K562 (cell line): ENCODE measurements around the gene PARP11. TPM values are rescaled to one million over a fixed set of nuclear protein-coding genes. Genes with fewer than 3 reads are reported as not detected.

Experiments used
- ATAC-seq: fragments of 200-7000 bp; cut with Tn5 transposase; 3 replicates; pipeline ENCODE4 v1.9.1; 2020; ENCODE audit warnings: moderate library complexity
- BruUV-seq: library from RNA; stranded (reverse); fragments of 400-500 nt; replicated peaks from 2 replicates; lab custom pipeline; 2021; lab: Mats Ljungman, UMichigan
- CTCF ChIA-PET: fragments of 300-600 bp; formaldehyde crosslinking; extraction: SDS; loops from one replicate; lab custom pipeline; 2021; ENCODE audit warnings: low intra/inter-chr PET ratio; lab: Yijun Ruan, JAX
- POLR2A ChIA-PET: fragments of 300-600, 350-650 bp; sonication (Branson Sonifier 250); formaldehyde crosslinking; extraction: SDS; loops from one replicate; lab custom pipeline; 2021; ENCODE audit warnings: antibody characterized with exemption, inconsistent platforms; lab: Yijun Ruan, JAX
- DNase-seq, 4 experiments: peaks; one replicate each; pipeline versions ENCODE4 v3.0.0 to v3.0.0-alpha.2; 2011 to 2018; ENCODE audit warnings: low spot score in 3 of 4, mixed read lengths in 3 of 4; ENCODE audit errors: extremely low read depth in 1 of 4
- FAIRE-seq: peaks from 2 replicates; lab custom pipeline; 2011; peaks lifted over from hg19 to GRCh38; lab: Jason Lieb, UNC
- H2AFZ ChIP-seq: 2 replicates; pipeline ENCODE4 v1.6.0; 2011; ENCODE audit warnings: low read depth, low read length, control low read depth, inconsistent platforms
- H3K27ac ChIP-seq: fragments of 200-600 bp; 3 replicates; pipeline ENCODE4 v1.8.0; 2011; ENCODE audit warnings: low read depth, mild to moderate bottlenecking, control low read depth, inconsistent platforms, low read length, moderate library complexity, mixed read lengths; ENCODE audit errors: extremely low read depth
- H3K27me3 ChIP-seq, 2 experiments: fragments of 300-600 bp in 1 of 2; 2 replicates in 1 of 2; 3 replicates in 1 of 2; pipeline versions ENCODE4 v1.6.0 to v1.8.0; 2011; ENCODE audit warnings: inconsistent platforms in 2 of 2, low read length in 2 of 2, mild to moderate bottlenecking in 1 of 2, mixed read lengths in 1 of 2, moderate library complexity in 1 of 2; ENCODE audit not compliant: control insufficient read depth in 2 of 2, insufficient read depth in 2 of 2
- H3K36me3 ChIP-seq: fragments of 300-600 bp; 3 replicates; pipeline ENCODE4 v1.8.0; 2011; ENCODE audit warnings: mild to moderate bottlenecking, low read length, inconsistent platforms; ENCODE audit not compliant: control insufficient read depth, insufficient read depth
- H3K4me1 ChIP-seq, 2 experiments: fragments of 200-600 bp in 1 of 2; replicated peaks in 1 of 2; 2 replicates in 1 of 2; 3 replicates in 1 of 2; pipeline versions ENCODE4 v1.5.1 to v1.8.0; 2011; ENCODE audit warnings: inconsistent platforms in 2 of 2, low read length in 2 of 2, mild to moderate bottlenecking in 1 of 2, mixed read lengths in 1 of 2, moderate library complexity in 1 of 2; ENCODE audit not compliant: control insufficient read depth in 2 of 2, insufficient read depth in 2 of 2
- H3K4me2 ChIP-seq: 2 replicates; pipeline ENCODE4 v1.6.1; 2011; ENCODE audit warnings: low read length, control low read depth, inconsistent platforms, mixed read lengths; ENCODE audit not compliant: insufficient read depth
- H3K4me3 ChIP-seq: fragments of 200-600 bp; sonication (generic), shearing (Covaris generic); 2 replicates; pipeline ENCODE4 v1.5.1; 2016; ENCODE audit warnings: control low read depth, inconsistent platforms
- H3K79me2 ChIP-seq: fragments of 200-600 bp; 3 replicates; pipeline ENCODE4 v1.8.0; 2011; ENCODE audit warnings: low read length, inconsistent platforms; ENCODE audit not compliant: control insufficient read depth, insufficient read depth
- H3K9ac ChIP-seq, 2 experiments: 2 replicates each; pipeline versions ENCODE4 v1.6.0 to v1.6.1; 2011; ENCODE audit warnings: low read depth in 2 of 2, low read length in 2 of 2, control low read depth in 1 of 2, inconsistent platforms in 1 of 2, mild to moderate bottlenecking in 1 of 2, mixed read lengths in 1 of 2; ENCODE audit not compliant: insufficient read depth in 1 of 2
- H3K9me1 ChIP-seq: one replicate; pipeline ENCODE4 v1.6.0; 2011; ENCODE audit warnings: inconsistent platforms, mild to moderate bottlenecking, low read length, moderate library complexity; ENCODE audit not compliant: control insufficient read depth, insufficient read depth
- H3K9me3 ChIP-seq: replicated peaks from 2 replicates; pipeline ENCODE4 v1.5.1; 2011; ENCODE audit warnings: low read depth, low read length, inconsistent platforms; ENCODE audit not compliant: control insufficient read depth, insufficient read depth
- H4K20me1 ChIP-seq: replicated peaks from 2 replicates; pipeline ENCODE4 v1.6.1; 2011; ENCODE audit warnings: low read length, inconsistent platforms, mixed read lengths; ENCODE audit not compliant: control insufficient read depth, insufficient read depth
- ETS2 ChIP-seq: IDR thresholded peaks from 2 replicates; pipeline ENCODE4 v1.6.1; 2016; ENCODE audit warnings: borderline replicate concordance, missing genetic modification characterization, mild to moderate bottlenecking, moderate library complexity, missing compliant biosample characterization; ENCODE audit not compliant: poor library complexity, severe bottlenecking
- ZNF12 ChIP-seq: sonication (generic); formaldehyde crosslinking; IDR thresholded peaks from 2 replicates; pipeline ENCODE4 v1.4.0; 2020; ENCODE audit warnings: mild to moderate bottlenecking, missing genetic modification reagents
- ZNF143 ChIP-seq: sonication (generic); formaldehyde crosslinking; IDR thresholded peaks from 2 replicates; pipeline ENCODE4 v1.9.0; 2022; ENCODE audit warnings: mild to moderate bottlenecking, missing genetic modification reagents
- in situ Hi-C: fragments of 300-500 bp; cut with MboI; formaldehyde crosslinking; loops from 4 replicates; pipeline ENCODE4 v1.15.0; 2018; ENCODE audit warnings: inconsistent platforms, mixed read lengths
- intact Hi-C: fragments of 100-400 bp; cut with micrococcal nuclease; formaldehyde crosslinking; loops from 2 replicates; pipeline ENCODE4 v1.14.2; 2022
- polyA plus RNA-seq, 8 experiments: library from polyadenylated mRNA; depleted of rRNA in 4 of 8; stranded (reverse) in 5 of 8; unstranded in 3 of 8; fragments of >200 nt; fragmentation: Nextera tagmentation in 2 of 8; fragmentation: Illumina TruSeq in 1 of 8; extraction: Ambion mirVana in 2 of 8; extraction: Trizol in 1 of 8; gene quantifications; 2 replicates each; pipeline versions ENCODE4 v1.2.1 to v1.2.3, GENCODE V29; 2011 to 2014; ENCODE audit warnings: inconsistent platforms in 1 of 8, missing spikeins in 1 of 8
- total RNA-seq, 7 experiments: library from RNA; depleted of rRNA in 6 of 7; stranded (reverse); fragments of >200 nt in 6 of 7; fragmentation: Illumina TruSeq in 2 of 7; extraction: Trizol in 2 of 7; gene quantifications; 2 replicates each; pipeline versions ENCODE4 v1.2.1 to v1.2.3, GENCODE V29; 2011 to 2021; ENCODE audit warnings: low replicate concordance in 1 of 7
- TF ChIP-seq, protein P1 (sequence below): IDR thresholded peaks from 2 replicates; pipeline ENCODE4 v1.6.1; 2016; ENCODE audit warnings: missing genetic modification characterization, missing compliant biosample characterization
- TF ChIP-seq, protein P2 (sequence below): fragments of 250-450 bp; sonication (Bioruptor Pico); IDR thresholded peaks from 2 replicates; pipeline ENCODE4 v1.4.0; 2020; ENCODE audit warnings: mild to moderate bottlenecking, moderate library complexity, borderline replicate concordance

Gene PARP11
- total and polyA plus RNA-seq, 9 of the 15 experiments (the other 6 are each of a cell fraction or from before 2014, with no cell fraction given), result 0.40 to 2.5 (median 1.4) TPM

GRCh38 chr12:3815094-3815766 lies 58.0 kb downstream of the PARP11 start (continued):
- TF ChIP-seq ZNF12 (CRISPR knock-in tag), result no peak
- no peak for TF ChIP-seq ETS2 (tag)
- TF ChIP-seq ZNF143 (CRISPR knock-in tag), result no peak

DNA sequence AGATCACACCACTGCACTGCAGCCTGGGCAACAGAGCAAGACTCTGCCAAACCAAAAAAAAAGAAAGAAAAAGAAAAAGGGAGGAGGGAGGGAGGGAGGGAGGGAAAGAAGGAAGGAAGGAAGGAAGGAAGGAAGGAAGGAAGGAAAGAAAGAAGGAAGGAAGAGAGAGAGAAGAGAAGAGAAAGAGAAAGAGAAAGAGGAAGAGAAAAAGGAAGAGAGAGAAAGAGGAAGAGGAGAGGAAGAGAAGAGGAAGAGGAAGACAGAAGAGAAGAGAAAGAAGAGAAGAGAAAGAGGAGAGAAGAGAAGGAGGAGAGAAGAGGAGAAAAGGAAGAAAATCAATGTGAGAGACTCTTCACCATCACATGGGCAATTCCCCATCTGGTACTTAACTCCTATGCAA lies 62.7 kb downstream of the PARP11 start:
- ChIA-PET CTCF (no interaction called here), POLR2A (interaction anchor here (0.9 kb wide), 1 partner anchor 202 kb away, joined by 3 read pairs; no protein-coding TSS in a partner anchor)
- FAIRE-seq, result no peak

More for the DNA sequence above, 62.7 kb downstream of the PARP11 start:
- TF ChIP-seq, protein P1, sequence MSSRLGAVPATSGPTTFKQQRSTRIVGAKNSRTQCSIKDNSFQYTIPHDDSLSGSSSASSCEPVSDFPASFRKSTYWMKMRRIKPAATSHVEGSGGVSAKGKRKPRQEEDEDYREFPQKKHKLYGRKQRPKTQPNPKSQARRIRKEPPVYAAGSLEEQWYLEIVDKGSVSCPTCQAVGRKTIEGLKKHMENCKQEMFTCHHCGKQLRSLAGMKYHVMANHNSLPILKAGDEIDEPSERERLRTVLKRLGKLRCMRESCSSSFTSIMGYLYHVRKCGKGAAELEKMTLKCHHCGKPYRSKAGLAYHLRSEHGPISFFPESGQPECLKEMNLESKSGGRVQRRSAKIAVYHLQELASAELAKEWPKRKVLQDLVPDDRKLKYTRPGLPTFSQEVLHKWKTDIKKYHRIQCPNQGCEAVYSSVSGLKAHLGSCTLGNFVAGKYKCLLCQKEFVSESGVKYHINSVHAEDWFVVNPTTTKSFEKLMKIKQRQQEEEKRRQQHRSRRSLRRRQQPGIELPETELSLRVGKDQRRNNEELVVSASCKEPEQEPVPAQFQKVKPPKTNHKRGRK (tag), result peak; percentile 54; the same call in 1 of the 2 replicates
- TF ChIP-seq, protein P2, sequence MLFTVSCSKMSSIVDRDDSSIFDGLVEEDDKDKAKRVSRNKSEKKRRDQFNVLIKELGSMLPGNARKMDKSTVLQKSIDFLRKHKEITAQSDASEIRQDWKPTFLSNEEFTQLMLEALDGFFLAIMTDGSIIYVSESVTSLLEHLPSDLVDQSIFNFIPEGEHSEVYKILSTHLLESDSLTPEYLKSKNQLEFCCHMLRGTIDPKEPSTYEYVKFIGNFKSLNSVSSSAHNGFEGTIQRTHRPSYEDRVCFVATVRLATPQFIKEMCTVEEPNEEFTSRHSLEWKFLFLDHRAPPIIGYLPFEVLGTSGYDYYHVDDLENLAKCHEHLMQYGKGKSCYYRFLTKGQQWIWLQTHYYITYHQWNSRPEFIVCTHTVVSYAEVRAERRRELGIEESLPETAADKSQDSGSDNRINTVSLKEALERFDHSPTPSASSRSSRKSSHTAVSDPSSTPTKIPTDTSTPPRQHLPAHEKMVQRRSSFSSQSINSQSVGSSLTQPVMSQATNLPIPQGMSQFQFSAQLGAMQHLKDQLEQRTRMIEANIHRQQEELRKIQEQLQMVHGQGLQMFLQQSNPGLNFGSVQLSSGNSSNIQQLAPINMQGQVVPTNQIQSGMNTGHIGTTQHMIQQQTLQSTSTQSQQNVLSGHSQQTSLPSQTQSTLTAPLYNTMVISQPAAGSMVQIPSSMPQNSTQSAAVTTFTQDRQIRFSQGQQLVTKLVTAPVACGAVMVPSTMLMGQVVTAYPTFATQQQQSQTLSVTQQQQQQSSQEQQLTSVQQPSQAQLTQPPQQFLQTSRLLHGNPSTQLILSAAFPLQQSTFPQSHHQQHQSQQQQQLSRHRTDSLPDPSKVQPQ (CRISPR knock-in tag), result no peak
- Histone ChIP-seq H3K9ac (no peak overlapping the region), H3K4me3 (no peak overlapping the region), H3K27me3 (no peaks in the 10 kb centered on the region; a peak in 1 of 5 replicates), H3K4me2 (no peak overlapping the region), H3K36me3 (no peaks in the 10 kb centered on the region), H3K9me3 (no peaks in the 10 kb centered on the region), H4K20me1 (no peaks in the 10 kb centered on the region), H3K9me1 (no peaks in the 10 kb centered on the region), H2AFZ (no peak overlapping the region), H3K4me1 (no peaks in the 10 kb centered on the region), H3K79me2 (no peaks in the 10 kb centered on the region), H3K27ac (no peak overlapping the region)
- no peak for DNase-seq
- in situ Hi-C loops, result no loop called here
- no peak for ATAC-seq
- BruUV-seq, result no TSS peak
- intact Hi-C loops, result no loop called here
